ENCODE results near the gene PDE6C. TPM values are rescaled to one million over a fixed set of nuclear protein-coding genes. Genes with fewer than 3 reads are reported as not detected.

The PDE6C gene
- total and polyA plus RNA-seq, 2 of the 8 experiments (the other 6 are each of a cell fraction or from before 2014, with no cell fraction given), result not detected

DNA sequence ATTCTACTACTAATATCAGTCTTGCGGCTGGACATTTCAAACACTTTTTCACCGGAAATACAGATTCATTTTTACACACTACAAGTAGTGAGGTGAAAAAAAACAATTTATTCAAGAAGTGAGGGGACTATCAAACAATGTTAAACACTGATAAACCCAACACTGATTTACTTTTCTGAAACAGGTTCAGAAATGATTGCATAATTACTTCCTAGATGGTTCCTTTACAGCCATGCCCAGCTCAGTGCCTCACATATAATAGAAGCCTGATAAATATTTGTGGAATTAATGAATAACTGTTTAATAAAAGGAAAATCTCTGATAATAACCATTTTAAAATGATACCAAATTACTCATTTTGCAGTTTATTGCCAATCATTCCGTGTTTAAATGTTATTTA lies 55.5 kb downstream of the PDE6C start:
- Histone ChIP-seq H2BK20ac (ENCODE audit: low read length) (no peak overlapping the region), H2AFZ (ENCODE audit: low read length) (no peak overlapping the region), H3K9me3 (ENCODE audit: insufficient read depth in 2 of 2, low read depth in 1 of 2, low read length in 1 of 2) (no peaks in the 10 kb centered on the region), H2BK15ac (ENCODE audit: low read length) (no peak overlapping the region), H2AK5ac (ENCODE audit: low read depth, low read length) (no peak overlapping the region), H3K27me3 (replicated peaks in 1 of 4; ENCODE audit: control insufficient read depth in 3 of 4, extremely low read depth in 1 of 4, insufficient read depth in 3 of 4, low read length in 3 of 4) (no peaks in the 10 kb centered on the region), H3K4me3 (ENCODE audit: extremely low read depth in 1 of 4, insufficient read depth in 2 of 4, low read depth in 3 of 4, low read length in 4 of 4) (no peak overlapping the region), H4K20me1 (replicated peaks in 1 of 2; ENCODE audit: control insufficient read depth in 1 of 2, insufficient read depth in 2 of 2, low read length in 2 of 2) (peaks cover 0 to 2% of the 10 kb centered on the region in 2 experiments), H2BK120ac (replicated peaks; ENCODE audit: low read depth, low read length) (no peak overlapping the region), H3K56ac (replicated peaks; ENCODE audit: insufficient read length, low read depth, low read length) (no peak overlapping the region), H2BK12ac (ENCODE audit: low read depth, low read length) (no peak overlapping the region), H4K8ac (ENCODE audit: extremely low read depth, insufficient read depth, low read length) (no peak overlapping the region), H3K4me2 (ENCODE audit: insufficient read depth in 1 of 2, low read depth in 2 of 2, low read length in 2 of 2) (no peak overlapping the region), H4K91ac (replicated peaks; ENCODE audit: insufficient read length, low read length) (no peak overlapping the region), H2BK5ac (ENCODE audit: low read depth, low read length) (no peak overlapping the region), H3K18ac (ENCODE audit: extremely low read depth, low read length) (no peak overlapping the region), H3K79me2 (ENCODE audit: control insufficient read depth in 1 of 2, insufficient read depth in 2 of 2, low read length in 2 of 2) (no peaks in the 10 kb centered on the region), H3K4ac (replicated peaks; ENCODE audit: insufficient read length, low read depth, low read length) (no peak overlapping the region), H3K4me1 (replicated peaks in 1 of 4; ENCODE audit: control insufficient read depth in 3 of 4, insufficient read depth in 4 of 4, low read length in 3 of 4) (no peaks in the 10 kb centered on the region), H3K9ac (replicated peaks in 1 of 4; ENCODE audit: extremely low read depth in 1 of 4, low read depth in 3 of 4, low read length in 3 of 4) (no peak overlapping the region), H4K5ac (ENCODE audit: insufficient read length, low read depth, low read length) (no peak overlapping the region), H3K23me2 (ENCODE audit: low read depth, low read length) (no peaks in the 10 kb centered on the region), H3K79me1 (ENCODE audit: low read depth, low read length) (no peaks in the 10 kb centered on the region), H3K36me3 (ENCODE audit: control insufficient read depth in 2 of 4, insufficient read depth in 4 of 4, low read length in 3 of 4) (peaks cover 0 to 32% (median 7%) of the 10 kb centered on the region in 4 experiments; a peak in 4 of 8 replicates), H3K14ac (ENCODE audit: insufficient read length) (no peak overlapping the region), H3K23ac (ENCODE audit: insufficient read length) (no peak overlapping the region), H3K27ac (ENCODE audit: low read depth, low read length) (no peak overlapping the region)
- TF ChIP-seq YY1 (IDR thresholded peaks at IDR 0.05; ENCODE audit: low read depth, low read length) (no peak), RFX5 (IDR thresholded peaks at IDR 0.05; ENCODE audit: borderline replicate concordance, low read depth, low read length) (no peak), CBX5 (IDR thresholded peaks at IDR 0.05; ENCODE audit: low read depth, low read length) (no peak), USF2 (IDR thresholded peaks at IDR 0.05; ENCODE audit: low read length) (no peak), TAF7 (optimal IDR thresholded peaks at IDR 0.05; ENCODE audit: borderline replicate concordance, low read depth, low read length) (no peak), HDAC6 (IDR thresholded peaks at IDR 0.05; ENCODE audit: low read depth, low read length) (no peak), SP4 (IDR thresholded peaks at IDR 0.05; ENCODE audit: low read length) (no peak)
- FAIRE-seq (no peak), DNase-seq (ENCODE audit: low read depth in 1 of 2, low spot score in 2 of 2) (no peak)
- POLR2A ChIA-PET (ENCODE audit: partially characterized antibody), result no interaction called here
- WGBS, 2 experiments (ENCODE audit: extremely low coverage in 1 of 2, insufficient coverage in 1 of 2, insufficient read length in 1 of 2, insufficient replicate concordance in 2 of 2, low coverage in 1 of 2, low lambda C conversion rate in 2 of 2, missing lambda C conversion rate in 1 of 2), result 94% methylated on average over 3 of the region's 3 CpGs; no CpG with 5 or more reads in 1 of the 2 experiments
- CTCF ChIA-PET (ENCODE audit: partially characterized antibody), result interaction anchor here (1.3 kb wide), 1 partner anchor 113 kb away, joined by 4 read pairs; no protein-coding TSS in a partner anchor

All from H1 (cell line).